COR-L47 (cell line): ENCODE data around the gene KIFC1.
A peak's percentile ranks its signal among the peaks of the same experiment; 100 is the strongest.

Source experiments
- DNase-seq: peaks from one replicate; lab custom pipeline; 2025; lab: John Stamatoyannopoulos, UW

Gene KIFC1

GRCh38 chr6:33410711-33411631, 19.3 kb downstream of the KIFC1 start, which contains the start of gene PHF1:
Gene PHF1, plus strand, starts transcription at chr6:33411014. Its CDS starts 1,250 bp downstream, at chr6:33412264.
- peak; percentile 79 for DNase-seq

- DNase-seq = no peak
Measured at GRCh38 chr6:33411632-33412005, 20.0 kb downstream of the KIFC1 start.

- no peak for DNase-seq
Measured at GRCh38 chr6:33412140-33413009, 20.8 kb downstream of the KIFC1 start.

DNA sequence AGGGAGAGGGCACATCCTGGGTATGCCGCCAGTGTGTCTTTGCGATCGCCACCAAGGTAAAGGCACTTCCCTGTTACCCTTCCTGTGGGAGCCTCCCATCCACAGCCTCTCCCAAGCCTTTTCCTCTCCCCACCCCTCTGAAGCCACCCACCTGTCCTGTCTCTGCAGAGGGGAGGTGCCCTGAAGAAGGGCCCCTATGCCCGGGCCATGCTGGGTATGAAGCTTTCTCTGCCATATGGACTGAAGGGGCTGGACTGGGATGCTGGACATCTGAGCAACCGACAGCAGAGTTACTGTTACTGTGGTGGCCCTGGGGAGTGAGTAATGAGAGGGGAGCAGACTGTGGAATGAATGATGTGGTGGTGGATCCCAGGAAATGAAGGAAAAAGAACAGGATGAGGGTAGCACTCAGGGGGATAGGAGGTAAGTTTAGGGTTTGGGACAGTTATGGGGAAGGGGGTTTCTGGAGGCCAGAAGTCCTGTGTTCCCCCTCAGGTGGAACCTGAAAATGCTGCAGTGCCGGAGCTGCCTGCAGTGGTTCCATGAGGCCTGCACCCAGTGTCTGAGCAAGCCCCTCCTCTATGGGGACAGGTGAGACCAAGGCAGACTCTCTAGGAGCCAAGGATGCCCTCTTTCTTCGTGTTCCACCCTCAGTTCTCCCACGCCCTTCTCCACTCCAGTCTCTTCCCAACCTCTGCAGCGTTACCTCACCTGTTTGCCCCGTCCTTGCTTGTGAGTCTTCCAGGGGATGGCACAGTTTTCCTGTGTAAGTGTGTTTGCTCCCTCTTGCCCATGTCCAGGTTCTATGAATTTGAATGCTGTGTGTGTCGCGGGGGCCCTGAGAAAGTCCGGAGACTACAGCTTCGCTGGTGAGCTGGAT, 21.9 kb downstream of the KIFC1 start:
- DNase-seq = no peak

DNA sequence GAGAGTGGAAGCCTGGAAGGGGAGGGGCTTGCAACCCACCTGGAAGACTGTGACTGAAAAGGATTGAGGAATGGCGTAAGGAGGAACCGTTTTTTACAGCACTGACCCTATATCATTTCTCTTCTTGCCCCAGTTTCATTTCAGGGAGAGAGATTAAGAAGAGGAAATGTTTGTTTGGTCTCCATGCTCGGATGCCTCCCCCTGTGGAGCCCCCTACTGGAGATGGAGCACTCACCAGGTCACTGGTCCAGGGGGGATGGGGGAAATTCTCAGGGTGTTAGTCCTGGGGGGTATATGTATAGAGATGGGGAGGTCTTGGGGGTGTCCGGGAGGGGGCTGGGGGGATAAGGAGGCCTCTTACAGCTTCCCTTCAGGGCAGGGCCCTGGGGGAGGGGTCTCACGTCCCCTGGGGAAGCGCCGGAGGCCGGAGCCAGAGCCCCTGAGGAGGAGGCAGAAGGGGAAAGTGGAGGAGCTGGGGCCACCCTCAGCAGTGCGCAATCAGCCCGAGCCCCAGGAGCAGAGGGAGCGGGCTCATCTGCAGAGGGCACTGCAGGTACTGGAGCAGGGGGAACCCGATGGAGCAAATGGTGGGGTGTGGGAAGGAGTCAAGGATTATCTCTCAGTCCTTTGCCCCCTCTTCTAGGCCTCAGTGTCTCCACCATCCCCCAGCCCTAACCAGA, 23.1 kb downstream of the KIFC1 start:
- DNase-seq = no peak

DNA sequence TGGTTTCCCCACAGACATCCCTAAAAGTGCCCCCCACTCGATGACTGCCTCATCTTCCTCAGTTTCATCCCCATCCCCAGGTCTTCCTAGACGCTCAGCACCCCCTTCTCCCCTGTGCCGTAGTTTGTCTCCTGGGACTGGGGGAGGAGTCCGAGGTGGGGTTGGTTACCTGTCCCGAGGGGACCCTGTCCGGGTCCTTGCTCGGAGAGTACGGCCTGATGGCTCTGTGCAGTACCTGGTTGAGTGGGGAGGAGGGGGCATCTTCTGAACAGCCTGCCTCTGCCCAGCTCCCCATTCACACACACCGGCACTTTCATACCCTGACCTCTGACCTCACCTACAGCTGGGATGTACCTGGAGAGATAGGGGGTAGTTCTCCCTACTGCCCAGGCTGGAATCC, 24.2 kb downstream of the KIFC1 start:
- DNase-seq = no peak

GRCh38 chr6:33416386-33417127, 24.9 kb downstream of the KIFC1 start:
- no peak for DNase-seq

- DNase-seq = no peak
Measured at GRCh38 chr6:33417128-33417902, 25.7 kb downstream of the KIFC1 start.

DNA sequence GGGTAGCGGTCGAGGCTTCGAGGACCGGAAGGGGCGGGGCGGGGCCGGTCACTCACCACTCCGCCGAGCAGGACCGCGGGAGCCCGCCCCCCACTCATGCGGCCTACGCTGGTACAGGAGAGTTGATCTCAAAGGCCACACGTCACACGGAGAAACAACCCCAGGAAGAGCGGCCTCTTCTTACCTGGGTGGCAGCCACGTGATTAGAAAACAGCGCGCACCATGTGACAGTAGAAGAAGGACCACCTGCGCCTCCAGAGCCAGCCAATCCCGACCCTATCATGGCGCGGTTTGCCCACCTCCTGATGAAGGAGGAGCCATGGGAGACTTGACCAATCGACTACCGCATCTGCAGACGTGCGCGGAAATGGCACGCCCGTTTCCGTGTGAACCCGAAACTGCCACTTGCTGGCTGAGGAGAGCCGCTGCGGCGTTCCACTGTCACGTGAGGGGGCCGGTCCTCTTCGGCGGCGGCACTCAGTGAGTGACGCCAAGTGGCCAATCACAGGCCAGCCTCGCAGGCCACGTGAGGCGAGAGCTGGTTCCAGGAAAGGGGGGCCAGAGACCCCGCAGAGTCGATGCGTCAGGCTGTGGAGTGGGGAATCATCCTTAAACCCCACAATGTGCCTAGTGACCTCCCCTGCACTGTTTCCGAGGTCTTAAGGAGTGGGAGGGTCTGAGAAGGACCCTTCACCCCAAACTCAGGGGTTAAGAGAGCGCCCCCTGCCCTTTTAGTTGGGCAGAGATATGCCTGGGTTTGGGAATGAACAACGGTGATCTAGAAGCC, 26.5 kb downstream of the KIFC1 start, which contains the start of gene CUTA:
Gene CUTA (minus strand): TSS at position 205 of the 787 bp plus-strand sequence. CDS start 107 bp downstream, at position 98.
- DNase-seq = peak; percentile 99

- DNase-seq = no peak
Measured at GRCh38 chr6:33418690-33419291, 27.2 kb downstream of the KIFC1 start.

GRCh38 chr6:33419580-33420490, 28.2 kb downstream of the KIFC1 start, which contains the start of gene SYNGAP1:
Gene SYNGAP1, plus strand, starts transcription at chr6:33420065. Its CDS starts 200 bp downstream, at chr6:33420265.
- peak; percentile 30 for DNase-seq

- peak; percentile 24 for DNase-seq
Measured at GRCh38 chr6:33420491-33421343, 29.1 kb downstream of the KIFC1 start.

DNA sequence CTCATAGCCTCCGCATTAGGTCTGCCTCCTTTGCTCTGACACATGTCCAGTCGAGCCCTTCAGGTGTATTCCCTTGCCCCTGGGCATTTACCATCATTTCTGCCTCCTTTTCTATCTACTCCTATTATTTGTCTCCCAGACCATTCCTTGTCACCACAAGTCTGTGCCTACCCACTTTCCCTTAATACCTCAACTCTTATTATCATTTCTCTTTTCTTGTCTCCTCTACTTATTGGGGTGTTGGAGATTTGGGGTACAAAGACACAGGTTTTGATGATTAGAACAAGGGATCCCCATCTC, 29.7 kb downstream of the KIFC1 start:
- no peak for DNase-seq

- DNase-seq = no peak
Measured at GRCh38 chr6:33423777-33424176, 32.2 kb downstream of the KIFC1 start.

DNA sequence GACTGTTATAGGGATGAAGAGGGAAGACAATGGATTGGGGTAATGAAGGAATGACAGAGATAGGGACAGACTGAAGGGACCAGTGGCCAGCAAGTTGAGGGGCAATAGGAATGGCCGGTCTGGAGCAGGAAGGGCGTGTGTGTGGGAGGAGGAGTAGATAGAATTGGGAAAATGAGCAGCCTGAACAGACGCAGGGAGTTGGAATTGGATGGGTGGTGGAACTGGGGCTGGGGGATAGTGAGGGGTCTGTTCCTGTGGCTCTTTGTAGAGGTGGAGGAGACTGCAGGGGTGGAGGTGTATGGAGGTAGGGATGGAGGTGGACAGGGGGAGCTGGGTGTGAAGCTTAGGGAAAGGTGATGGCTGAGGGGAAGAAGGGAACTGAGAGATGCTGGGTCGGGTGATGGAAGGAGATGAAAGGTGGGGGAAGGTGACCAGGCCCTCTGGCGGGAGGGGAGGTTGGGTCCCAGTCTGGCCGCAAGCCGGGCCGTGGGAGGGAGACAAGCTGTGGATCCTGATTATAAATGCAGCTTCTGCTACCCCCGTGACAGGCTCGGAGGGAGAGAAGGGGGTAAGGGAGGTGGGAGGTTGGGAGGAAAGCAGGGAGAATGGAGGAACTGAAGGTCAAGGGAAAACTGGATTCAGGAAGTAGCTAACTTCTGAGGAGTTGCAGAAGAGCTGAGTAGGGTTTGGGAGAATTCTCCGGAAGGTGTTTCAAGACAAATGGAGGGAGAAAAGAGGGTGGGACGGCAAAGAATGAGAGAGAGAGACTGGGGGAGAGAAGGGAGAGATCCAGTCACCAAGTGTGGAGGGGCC, 33.4 kb downstream of the KIFC1 start:
- no peak for DNase-seq
